ENCODE measurements around the gene FAM171A2. TPM values are rescaled to one million over a fixed set of nuclear protein-coding genes. Genes with fewer than 3 reads are reported as not detected.

FAM171A2 gene
- polyA plus RNA-seq, 3 donors: 24.5 to 34.8 (median 27.4) TPM

GRCh38 chr17:44324571-44325275 lies 38.9 kb downstream of the FAM171A2 start, which contains the start of gene SLC25A39:
Gene SLC25A39 (minus strand): TSS chr17:44324823. CDS start chr17:44323562, 1,261 bp downstream.
- peak in 2 of 3 donors; percentile 82 to 88 for DNase-seq (ENCODE audit: low read depth in 3 of 3, low spot score in 2 of 3)

- no peak for DNase-seq (ENCODE audit: low read depth in 3 of 3, low spot score in 2 of 3)
Measured at GRCh38 chr17:44324092-44324570, 39.5 kb downstream of the FAM171A2 start.

- DNase-seq (ENCODE audit: low read depth in 3 of 3, low spot score in 2 of 3): no peak
Measured at GRCh38 chr17:44323359-44324091, 40.1 kb downstream of the FAM171A2 start.

- DNase-seq (ENCODE audit: low read depth in 3 of 3, low spot score in 2 of 3): no peak
Measured at GRCh38 chr17:44322236-44322895, 41.3 kb downstream of the FAM171A2 start.

GRCh38 chr17:44321246-44322120 lies 42.2 kb downstream of the FAM171A2 start:
- no peak for DNase-seq (ENCODE audit: low read depth in 3 of 3, low spot score in 2 of 3)

GRCh38 chr17:44320066-44320465 lies 43.6 kb downstream of the FAM171A2 start:
- no peak for DNase-seq (ENCODE audit: low read depth in 3 of 3, low spot score in 2 of 3)

- DNase-seq (ENCODE audit: low read depth in 3 of 3, low spot score in 2 of 3): no peak
Measured at GRCh38 chr17:44318077-44318892, 45.4 kb downstream of the FAM171A2 start.

- no peak for DNase-seq (ENCODE audit: low read depth in 3 of 3, low spot score in 2 of 3)
Measured at GRCh38 chr17:44317545-44317944, 46.1 kb downstream of the FAM171A2 start.

- no peak for DNase-seq (ENCODE audit: low read depth in 3 of 3, low spot score in 2 of 3)
Measured at GRCh38 chr17:44315760-44316731, 47.6 kb downstream of the FAM171A2 start.

GRCh38 chr17:44314869-44315661 lies 48.6 kb downstream of the FAM171A2 start:
- DNase-seq (ENCODE audit: low read depth in 3 of 3, low spot score in 2 of 3): no peak

- DNase-seq (ENCODE audit: low read depth in 3 of 3, low spot score in 2 of 3): no peak
Measured at GRCh38 chr17:44314524-44314868, 49.2 kb downstream of the FAM171A2 start.

- no peak for DNase-seq (ENCODE audit: low read depth in 3 of 3, low spot score in 2 of 3)
Measured at GRCh38 chr17:44314031-44314430, 49.6 kb downstream of the FAM171A2 start.

- no peak for DNase-seq (ENCODE audit: low read depth in 3 of 3, low spot score in 2 of 3)
Measured at GRCh38 chr17:44312396-44313104, 51.1 kb downstream of the FAM171A2 start.

- DNase-seq (ENCODE audit: low read depth in 3 of 3, low spot score in 2 of 3): no peak
Measured at GRCh38 chr17:44311562-44312181, 52.0 kb downstream of the FAM171A2 start.

GRCh38 chr17:44310609-44311376 lies 52.9 kb downstream of the FAM171A2 start:
- no peak for DNase-seq (ENCODE audit: low read depth in 3 of 3, low spot score in 2 of 3)

- DNase-seq (ENCODE audit: low read depth in 3 of 3, low spot score in 2 of 3): no peak
Measured at GRCh38 chr17:44310188-44310587, 53.5 kb downstream of the FAM171A2 start.
